Measurements from ENCODE around the gene CHEK1.

DNA sequence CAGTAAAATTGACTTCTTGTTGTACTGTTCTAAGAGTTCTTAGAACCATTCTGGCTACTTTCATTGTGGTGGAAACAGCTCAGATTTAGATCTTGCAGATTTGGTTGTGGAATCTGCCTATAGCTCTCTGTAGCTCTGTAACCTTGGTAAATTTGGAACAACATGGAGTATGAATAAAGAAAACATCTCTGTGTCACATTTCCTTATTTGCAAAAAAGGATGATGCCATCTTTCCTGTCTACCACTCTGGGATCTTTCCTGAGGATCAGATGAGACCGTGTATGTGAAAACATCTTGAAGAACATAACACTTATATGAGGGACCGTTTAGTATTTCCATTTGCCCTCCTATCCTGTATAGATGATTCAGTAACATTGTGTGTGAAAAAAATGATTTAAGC lies 46.6 kb downstream of the CHEK1 start:
- TF ChIP-seq, protein P1, sequence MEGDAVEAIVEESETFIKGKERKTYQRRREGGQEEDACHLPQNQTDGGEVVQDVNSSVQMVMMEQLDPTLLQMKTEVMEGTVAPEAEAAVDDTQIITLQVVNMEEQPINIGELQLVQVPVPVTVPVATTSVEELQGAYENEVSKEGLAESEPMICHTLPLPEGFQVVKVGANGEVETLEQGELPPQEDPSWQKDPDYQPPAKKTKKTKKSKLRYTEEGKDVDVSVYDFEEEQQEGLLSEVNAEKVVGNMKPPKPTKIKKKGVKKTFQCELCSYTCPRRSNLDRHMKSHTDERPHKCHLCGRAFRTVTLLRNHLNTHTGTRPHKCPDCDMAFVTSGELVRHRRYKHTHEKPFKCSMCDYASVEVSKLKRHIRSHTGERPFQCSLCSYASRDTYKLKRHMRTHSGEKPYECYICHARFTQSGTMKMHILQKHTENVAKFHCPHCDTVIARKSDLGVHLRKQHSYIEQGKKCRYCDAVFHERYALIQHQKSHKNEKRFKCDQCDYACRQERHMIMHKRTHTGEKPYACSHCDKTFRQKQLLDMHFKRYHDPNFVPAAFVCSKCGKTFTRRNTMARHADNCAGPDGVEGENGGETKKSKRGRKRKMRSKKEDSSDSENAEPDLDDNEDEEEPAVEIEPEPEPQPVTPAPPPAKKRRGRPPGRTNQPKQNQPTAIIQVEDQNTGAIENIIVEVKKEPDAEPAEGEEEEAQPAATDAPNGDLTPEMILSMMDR (IDR thresholded peaks at IDR 0.05), result no peak
- TF ChIP-seq POLR2A (IDR thresholded peaks at IDR 0.05), result no peak
